ENCODE data around the gene PARVG. TPM values are rescaled to one million over a fixed set of nuclear protein-coding genes. Genes with fewer than 3 reads are reported as not detected.

PARVG gene
- polyA plus RNA-seq, 5 donors = 2.8 to 4.3 (median 3.7) TPM

- DNase-seq = no peak
Measured at GRCh38 chr22:44194569-44194968, 13.8 kb downstream of the PARVG start.

- DNase-seq = no peak
Measured at GRCh38 chr22:44195189-44195871, 14.6 kb downstream of the PARVG start.

- DNase-seq = no peak
Measured at GRCh38 chr22:44196241-44196640, 15.5 kb downstream of the PARVG start.

GRCh38 chr22:44196731-44197131 is 16.0 kb downstream of the PARVG start:
- DNase-seq = no peak

- no peak for DNase-seq
Measured at GRCh38 chr22:44197271-44197670, 16.5 kb downstream of the PARVG start.

- no peak for DNase-seq
Measured at GRCh38 chr22:44199164-44199563, 18.4 kb downstream of the PARVG start.

- DNase-seq = no peak
Measured at GRCh38 chr22:44199866-44200265, 19.1 kb downstream of the PARVG start.

- no peak for DNase-seq
Measured at GRCh38 chr22:44200451-44200850, 19.7 kb downstream of the PARVG start.

- no peak for DNase-seq
Measured at GRCh38 chr22:44200855-44201550, 20.3 kb downstream of the PARVG start.

- no peak for DNase-seq
Measured at GRCh38 chr22:44201665-44202064, 20.9 kb downstream of the PARVG start.

GRCh38 chr22:44202261-44202789 is 21.6 kb downstream of the PARVG start:
- no peak for DNase-seq

- no peak for DNase-seq
Measured at GRCh38 chr22:44203203-44203602, 22.5 kb downstream of the PARVG start.

GRCh38 chr22:44204739-44205515 is 24.2 kb downstream of the PARVG start:
- DNase-seq = no peak

- no peak for DNase-seq
Measured at GRCh38 chr22:44205516-44206329, 25.0 kb downstream of the PARVG start.

- no peak for DNase-seq
Measured at GRCh38 chr22:44206330-44206645, 25.6 kb downstream of the PARVG start.

- no peak for DNase-seq
Measured at GRCh38 chr22:44206696-44207095, 26.0 kb downstream of the PARVG start.

GRCh38 chr22:44207173-44207980 is 26.7 kb downstream of the PARVG start:
- DNase-seq = no peak

GRCh38 chr22:44207981-44208317 is 27.2 kb downstream of the PARVG start:
- DNase-seq = no peak

- no peak for DNase-seq
Measured at GRCh38 chr22:44209343-44209742, 28.6 kb downstream of the PARVG start.

- no peak for DNase-seq
Measured at GRCh38 chr22:44210722-44211121, 30.0 kb downstream of the PARVG start.
